Neural cell (in vitro differentiated cells): ENCODE data around the gene PCBP4. TPM values are rescaled to one million over a fixed set of nuclear protein-coding genes. Genes with fewer than 3 reads are reported as not detected.
A peak's percentile ranks its signal among the peaks of the same experiment; 100 is the strongest.

Source experiments
- H2AFZ ChIP-seq: fragments of 200-600, 300-800 bp; sonication (generic), shearing (Covaris generic); 2 replicates; pipeline ENCODE4 v1.6.0; 2014; ENCODE audit warnings: low read depth, mild to moderate bottlenecking, antibody characterized with exemption, low read length, moderate library complexity
- H3F3A ChIP-seq: fragments of 200-600 bp; shearing (Covaris generic); 2 replicates; pipeline ENCODE4 v1.6.1; 2016; ENCODE audit warnings: mild to moderate bottlenecking, moderate library complexity, mixed read lengths, antibody characterized with exemption, low read length; ENCODE audit not compliant: insufficient read depth, poor library complexity, severe bottlenecking
- H3K27ac ChIP-seq: fragments of 200-600, 300-800 bp; sonication (generic), shearing (Covaris generic); 2 replicates; pipeline ENCODE4 v1.5.1; 2014; ENCODE audit warnings: mild to moderate bottlenecking, low read length, moderate library complexity
- H3K27me3 ChIP-seq: fragments of 300-800, 200-600 bp; sonication (generic), shearing (Covaris generic); 2 replicates; pipeline ENCODE4 v1.6.0; 2014; ENCODE audit warnings: mild to moderate bottlenecking, low read depth, low read length, moderate library complexity; ENCODE audit not compliant: insufficient read depth
- H3K36me3 ChIP-seq: fragments of 300-800, 200-600 bp; sonication (generic), shearing (Covaris generic); 2 replicates; pipeline ENCODE4 v1.5.1; 2014; ENCODE audit warnings: mild to moderate bottlenecking, antibody characterized with exemption, low read length, moderate library complexity; ENCODE audit not compliant: insufficient read depth
- H3K4me2 ChIP-seq: fragments of 300-800, 200-600 bp; sonication (generic), shearing (Covaris generic); 2 replicates; pipeline ENCODE4 v1.6.0; 2014; ENCODE audit warnings: mild to moderate bottlenecking, low read length
- H3K4me3 ChIP-seq: fragments of 300-800, 200-600 bp; sonication (generic), shearing (Covaris generic); 2 replicates; pipeline ENCODE4 v1.5.1; 2014; ENCODE audit warnings: mild to moderate bottlenecking, low read length, moderate library complexity
- H3K79me2 ChIP-seq: fragments of 200-600 bp; shearing (Covaris generic); replicated peaks from 2 replicates; pipeline ENCODE4 v1.6.0; 2014; ENCODE audit warnings: mild to moderate bottlenecking, low read length, moderate library complexity; ENCODE audit not compliant: insufficient read depth
- H3K9ac ChIP-seq: fragments of 300-800, 200-600 bp; sonication (generic), shearing (Covaris generic); 2 replicates; pipeline ENCODE4 v1.6.1; 2016; ENCODE audit warnings: mild to moderate bottlenecking, low read length, mixed read lengths
- H3K9me2 ChIP-seq: fragments of 200-600 bp; shearing (Covaris generic); 2 replicates; pipeline ENCODE4 v1.6.1; 2016; ENCODE audit warnings: mild to moderate bottlenecking, low read length, mixed read lengths; ENCODE audit not compliant: insufficient read depth
- H3K9me3 ChIP-seq: fragments of 200-600, 300-800 bp; sonication (generic), shearing (Covaris generic); 2 replicates; pipeline ENCODE4 v1.6.1; 2016; ENCODE audit warnings: mild to moderate bottlenecking, mixed run types, low read length, moderate library complexity, mixed read lengths
- H4K20me1 ChIP-seq: fragments of 200-600 bp; shearing (Covaris generic); 2 replicates; pipeline ENCODE4 v1.6.1; 2016; ENCODE audit warnings: mild to moderate bottlenecking, mixed run types; ENCODE audit not compliant: insufficient read depth
- CTCF ChIP-seq: fragments of 450-650 bp; IDR thresholded peaks from 2 replicates; pipeline ENCODE4 v1.5.1; 2014; ENCODE audit warnings: antibody characterized with exemption, mild to moderate bottlenecking, moderate library complexity; ENCODE audit not compliant: poor library complexity, severe bottlenecking
- EP300 ChIP-seq: fragments of 450-650 bp; conservative IDR thresholded peaks from 2 replicates; pipeline ENCODE4 v1.6.1; 2014; ENCODE audit warnings: antibody characterized with exemption, mild to moderate bottlenecking, moderate library complexity; ENCODE audit not compliant: poor library complexity, severe bottlenecking
- EZH2 ChIP-seq: fragments of 200-600, 300-800 bp; shearing (Covaris generic), sonication (generic); IDR thresholded peaks from 2 replicates; pipeline ENCODE4 v1.6.1; 2014; ENCODE audit warnings: antibody characterized with exemption, low read length, borderline replicate concordance, mild to moderate bottlenecking; ENCODE audit not compliant: insufficient read depth, poor library complexity, severe bottlenecking
- MXI1 ChIP-seq: fragments of 450-650 bp; conservative IDR thresholded peaks from 2 replicates; pipeline ENCODE4 v1.6.1; 2014; ENCODE audit warnings: antibody characterized with exemption, mild to moderate bottlenecking; ENCODE audit not compliant: poor library complexity, severe bottlenecking
- RAD21 ChIP-seq: fragments of 450-650 bp; conservative IDR thresholded peaks from 2 replicates; pipeline ENCODE4 v1.6.1; 2014; ENCODE audit warnings: antibody characterized with exemption, mild to moderate bottlenecking, moderate library complexity
- SMC3 ChIP-seq: fragments of 450-650 bp; conservative IDR thresholded peaks from 2 replicates; pipeline ENCODE4 v1.6.1; 2014; ENCODE audit warnings: antibody characterized with exemption, mild to moderate bottlenecking, moderate library complexity; ENCODE audit not compliant: poor library complexity
- TAF1 ChIP-seq: IDR thresholded peaks from 2 replicates; pipeline ENCODE4 v1.6.1; 2012; ENCODE audit warnings: low read depth
- polyA plus RNA-seq: library from polyadenylated mRNA; depleted of rRNA; stranded (reverse); fragments of >200 nt; gene quantifications from 2 replicates; pipeline ENCODE4 v1.2.3, GENCODE V29; 2014
- TF ChIP-seq, protein P1 (sequence below): IDR thresholded peaks from 2 replicates; pipeline ENCODE4 v1.6.1; 2012; ENCODE audit warnings: borderline replicate concordance

Gene PCBP4
- polyA plus RNA-seq, 1 donor from 2014 or later = 251 TPM

GRCh38 chr3:51997935-51998596, 30.8 kb upstream of the PCBP4 start:
- H4K20me1 ChIP-seq = no peaks in the 10 kb centered on the region
- H3K36me3 ChIP-seq = peaks cover 5% of the 10 kb centered on the region
- H3K4me2 ChIP-seq = no peak overlapping the region
- no peaks in the 10 kb centered on the region for H3F3A ChIP-seq
- no peaks in the 10 kb centered on the region for H3K27me3 ChIP-seq
- H3K27ac ChIP-seq = no peak overlapping the region
- peak overlapping the region; percentile 5 for H3K9ac ChIP-seq
- no peak overlapping the region for H2AFZ ChIP-seq
- no peaks in the 10 kb centered on the region for H3K9me3 ChIP-seq
- no peak overlapping the region for H3K4me3 ChIP-seq
- TF ChIP-seq EZH2 (no peak), SMC3 (no peak), EP300 (no peak), RAD21 (no peak), MXI1 (no peak), TAF1 (no peak)
- TF ChIP-seq, protein P1, sequence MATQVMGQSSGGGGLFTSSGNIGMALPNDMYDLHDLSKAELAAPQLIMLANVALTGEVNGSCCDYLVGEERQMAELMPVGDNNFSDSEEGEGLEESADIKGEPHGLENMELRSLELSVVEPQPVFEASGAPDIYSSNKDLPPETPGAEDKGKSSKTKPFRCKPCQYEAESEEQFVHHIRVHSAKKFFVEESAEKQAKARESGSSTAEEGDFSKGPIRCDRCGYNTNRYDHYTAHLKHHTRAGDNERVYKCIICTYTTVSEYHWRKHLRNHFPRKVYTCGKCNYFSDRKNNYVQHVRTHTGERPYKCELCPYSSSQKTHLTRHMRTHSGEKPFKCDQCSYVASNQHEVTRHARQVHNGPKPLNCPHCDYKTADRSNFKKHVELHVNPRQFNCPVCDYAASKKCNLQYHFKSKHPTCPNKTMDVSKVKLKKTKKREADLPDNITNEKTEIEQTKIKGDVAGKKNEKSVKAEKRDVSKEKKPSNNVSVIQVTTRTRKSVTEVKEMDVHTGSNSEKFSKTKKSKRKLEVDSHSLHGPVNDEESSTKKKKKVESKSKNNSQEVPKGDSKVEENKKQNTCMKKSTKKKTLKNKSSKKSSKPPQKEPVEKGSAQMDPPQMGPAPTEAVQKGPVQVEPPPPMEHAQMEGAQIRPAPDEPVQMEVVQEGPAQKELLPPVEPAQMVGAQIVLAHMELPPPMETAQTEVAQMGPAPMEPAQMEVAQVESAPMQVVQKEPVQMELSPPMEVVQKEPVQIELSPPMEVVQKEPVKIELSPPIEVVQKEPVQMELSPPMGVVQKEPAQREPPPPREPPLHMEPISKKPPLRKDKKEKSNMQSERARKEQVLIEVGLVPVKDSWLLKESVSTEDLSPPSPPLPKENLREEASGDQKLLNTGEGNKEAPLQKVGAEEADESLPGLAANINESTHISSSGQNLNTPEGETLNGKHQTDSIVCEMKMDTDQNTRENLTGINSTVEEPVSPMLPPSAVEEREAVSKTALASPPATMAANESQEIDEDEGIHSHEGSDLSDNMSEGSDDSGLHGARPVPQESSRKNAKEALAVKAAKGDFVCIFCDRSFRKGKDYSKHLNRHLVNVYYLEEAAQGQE = no peak
- H3K79me2 ChIP-seq = peaks cover 9% of the 10 kb centered on the region
- no peaks in the 10 kb centered on the region for H3K9me2 ChIP-seq

DNA sequence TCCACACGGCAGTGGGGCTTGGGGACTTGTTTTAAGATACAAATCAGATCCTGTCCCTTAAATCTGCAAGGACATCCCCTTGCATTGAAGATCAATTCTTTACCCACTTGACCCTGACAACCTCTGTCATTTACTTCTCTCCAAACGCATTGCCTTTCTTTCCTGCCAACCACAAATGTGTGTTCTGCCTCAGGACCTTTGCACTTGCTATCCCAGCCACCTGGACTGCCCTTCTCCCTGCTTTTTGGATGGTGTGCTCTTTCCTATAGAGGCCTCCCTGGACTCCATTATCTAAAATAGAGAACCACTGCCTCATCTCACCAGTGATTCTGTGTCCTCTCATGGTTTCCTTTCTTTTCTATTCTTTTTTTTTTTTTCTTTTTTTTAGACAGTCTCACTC, 29.9 kb upstream of the PCBP4 start:
- TF ChIP-seq SMC3 (no peak), MXI1 (no peak), TAF1 (no peak), CTCF (no peak), EP300 (no peak)
- TF ChIP-seq, protein P1 = no peak
- Histone ChIP-seq H3K79me2 (peaks cover 9% of the 10 kb centered on the region), H3K4me3 (no peak overlapping the region), H4K20me1 (no peaks in the 10 kb centered on the region), H3K4me2 (no peak overlapping the region), H3K27me3 (no peaks in the 10 kb centered on the region), H3K9me3 (no peaks in the 10 kb centered on the region), H3K27ac (no peak overlapping the region), H2AFZ (no peak overlapping the region), H3K9me2 (no peaks in the 10 kb centered on the region), H3F3A (no peaks in the 10 kb centered on the region), H3K36me3 (peaks cover 5% of the 10 kb centered on the region), H3K9ac (no peak overlapping the region)
